Esophagus muscularis mucosa (tissue), 4 donors: ENCODE data around the gene FGFRL1. TPM values are rescaled to one million over a fixed set of nuclear protein-coding genes. Genes with fewer than 3 reads are reported as not detected.

Experiments used
- DNase-seq: peaks from one replicate; pipeline ENCODE4 v3.0.0-alpha.2; 2017; ENCODE audit errors: extremely low spot score
- H3K27ac ChIP-seq, 4 donors: fragments of 200-600 bp; sonication (generic); replicated peaks in 1 of 4; 1 replicate in 3 of 4; 2 replicates in 1 of 4; pipeline ENCODE4 v1.5.1; 2016 to 2019; ENCODE audit warnings: mild to moderate bottlenecking in 1 of 4
- H3K27me3 ChIP-seq, 4 donors: fragments of 200-600 bp; sonication (generic); one replicate each; pipeline versions ENCODE4 v1.5.1 to v1.6.0; 2016 to 2019
- H3K36me3 ChIP-seq, 4 donors: fragments of 200-600 bp; sonication (generic); one replicate each; pipeline ENCODE4 v1.5.1; 2016 to 2019
- H3K4me1 ChIP-seq, 4 donors: fragments of 200-600 bp; sonication (generic); one replicate each; pipeline ENCODE4 v1.5.1; 2016 to 2019
- H3K4me3 ChIP-seq, 4 donors: fragments of 200-600 bp; sonication (generic); 1 replicate in 2 of 4; 2 replicates in 2 of 4; pipeline ENCODE4 v1.5.1; 2016 to 2019; ENCODE audit warnings: mild to moderate bottlenecking in 4 of 4, moderate library complexity in 1 of 4
- H3K9me3 ChIP-seq, 4 donors: fragments of 200-600 bp; sonication (generic); 1 replicate in 3 of 4; 2 replicates in 1 of 4; pipeline ENCODE4 v1.5.1; 2016 to 2019
- EP300 ChIP-seq: sonication (generic); formaldehyde crosslinking; IDR thresholded peaks from one replicate; pipeline ENCODE4 v1.6.1; 2017; ENCODE audit warnings: antibody characterized with exemption
- POLR2A ChIP-seq: fragments of 450-650 bp; IDR thresholded peaks from one replicate; pipeline ENCODE4 v1.6.1; 2017; ENCODE audit warnings: antibody characterized with exemption, moderate library complexity, mild to moderate bottlenecking, low read depth
- POLR2AphosphoS5 ChIP-seq, 2 donors: sonication (generic); formaldehyde crosslinking; IDR thresholded peaks; one replicate each; pipeline ENCODE4 v1.6.1; 2017; ENCODE audit warnings: antibody characterized with exemption in 2 of 2
- WGBS: methylation state at CpG from one replicate; pipeline ENCODE4 v1.1.5; 2018; 5-methylcytosine and 5-hydroxymethylcytosine counted together
- intact Hi-C: fragments of 100-400 bp; cut with DNase I; formaldehyde crosslinking; loops from one replicate; pipeline ENCODE4 v1.15.1; 2023
- total RNA-seq, 4 donors: library from RNA; depleted of rRNA; stranded (reverse); fragments of >200 nt; gene quantifications; one replicate each; pipeline versions ENCODE4 v1.1.0 to v1.2.1, GENCODE V29; 2016
- TF ChIP-seq, protein P1 (sequence below), 3 experiments: fragments of 200-600 bp in 2 of 3; fragments of 450-650 bp in 1 of 3; sonication (generic) in 2 of 3; IDR thresholded peaks; one replicate each; pipeline ENCODE4 v1.5.1; 2017 to 2019; ENCODE audit warnings: antibody characterized with exemption in 3 of 3, mild to moderate bottlenecking in 2 of 3, moderate library complexity in 1 of 3

FGFRL1 gene
- total RNA-seq, 4 donors from 2014 or later = 22.0 to 54.2 (median 32.5) TPM

DNA sequence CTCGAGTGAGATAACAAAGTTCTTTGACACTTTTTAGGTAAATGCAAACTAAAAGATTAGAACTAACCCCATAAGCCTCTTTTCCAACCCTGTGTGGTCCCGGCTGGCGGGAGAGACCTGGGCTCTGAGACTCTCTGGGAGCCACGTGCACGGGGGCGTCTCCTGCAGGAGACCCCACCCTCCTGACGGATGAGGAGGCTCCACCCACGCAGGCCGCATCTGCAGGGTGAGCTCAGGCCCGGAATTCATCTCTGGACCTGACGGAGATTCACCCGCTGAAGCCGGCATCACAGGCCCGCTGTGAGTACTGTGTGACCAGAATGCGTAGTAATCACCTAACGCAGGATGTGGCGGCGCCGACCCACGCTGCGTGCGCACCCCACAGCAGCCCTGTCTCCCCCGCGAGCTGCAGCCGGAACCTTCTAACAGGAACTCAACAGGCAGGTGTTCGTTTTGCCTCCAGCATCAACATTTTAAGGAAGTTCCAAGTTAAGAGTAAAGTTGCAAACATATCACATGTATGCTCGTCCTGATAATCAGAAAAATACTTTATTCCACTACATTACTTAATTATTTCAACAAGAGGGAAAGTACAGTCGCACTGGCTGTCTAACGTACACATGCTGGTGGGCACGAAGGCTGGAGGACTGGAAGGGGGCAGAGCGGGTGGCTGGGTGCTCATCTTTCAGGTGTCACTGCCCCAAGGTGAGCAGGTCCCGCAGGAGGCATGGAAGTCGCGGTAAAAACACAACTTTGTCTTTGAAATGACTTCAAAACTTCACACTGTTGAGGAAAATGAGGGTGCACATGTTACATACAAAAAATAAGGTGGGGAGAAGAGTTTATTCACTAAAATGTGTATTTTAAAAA, 44.5 kb downstream of the FGFRL1 start:
- H3K4me3 ChIP-seq = no peak overlapping the region
- 73% methylated on average over 11 of the region's 34 CpGs for WGBS
- peaks cover 3 to 18% (median 16%) of the 10 kb centered on the region in 4 donors for H3K4me1 ChIP-seq
- no peaks in the 10 kb centered on the region for H3K36me3 ChIP-seq
- TF ChIP-seq, protein P1, sequence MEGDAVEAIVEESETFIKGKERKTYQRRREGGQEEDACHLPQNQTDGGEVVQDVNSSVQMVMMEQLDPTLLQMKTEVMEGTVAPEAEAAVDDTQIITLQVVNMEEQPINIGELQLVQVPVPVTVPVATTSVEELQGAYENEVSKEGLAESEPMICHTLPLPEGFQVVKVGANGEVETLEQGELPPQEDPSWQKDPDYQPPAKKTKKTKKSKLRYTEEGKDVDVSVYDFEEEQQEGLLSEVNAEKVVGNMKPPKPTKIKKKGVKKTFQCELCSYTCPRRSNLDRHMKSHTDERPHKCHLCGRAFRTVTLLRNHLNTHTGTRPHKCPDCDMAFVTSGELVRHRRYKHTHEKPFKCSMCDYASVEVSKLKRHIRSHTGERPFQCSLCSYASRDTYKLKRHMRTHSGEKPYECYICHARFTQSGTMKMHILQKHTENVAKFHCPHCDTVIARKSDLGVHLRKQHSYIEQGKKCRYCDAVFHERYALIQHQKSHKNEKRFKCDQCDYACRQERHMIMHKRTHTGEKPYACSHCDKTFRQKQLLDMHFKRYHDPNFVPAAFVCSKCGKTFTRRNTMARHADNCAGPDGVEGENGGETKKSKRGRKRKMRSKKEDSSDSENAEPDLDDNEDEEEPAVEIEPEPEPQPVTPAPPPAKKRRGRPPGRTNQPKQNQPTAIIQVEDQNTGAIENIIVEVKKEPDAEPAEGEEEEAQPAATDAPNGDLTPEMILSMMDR (IDR thresholded peaks at IDR 0.05) = no peak
- TF ChIP-seq POLR2AphosphoS5 (IDR thresholded peaks at IDR 0.05) (no peak), POLR2A (no peak), EP300 (no peak)
- peaks cover 0 to 91% (median 33%) of the 10 kb centered on the region in 4 donors for H3K27me3 ChIP-seq
- H3K27ac ChIP-seq = no peak overlapping the region
- no peak for DNase-seq
- H3K9me3 ChIP-seq = no peaks in the 10 kb centered on the region
- intact Hi-C loops = no loop called here

DNA sequence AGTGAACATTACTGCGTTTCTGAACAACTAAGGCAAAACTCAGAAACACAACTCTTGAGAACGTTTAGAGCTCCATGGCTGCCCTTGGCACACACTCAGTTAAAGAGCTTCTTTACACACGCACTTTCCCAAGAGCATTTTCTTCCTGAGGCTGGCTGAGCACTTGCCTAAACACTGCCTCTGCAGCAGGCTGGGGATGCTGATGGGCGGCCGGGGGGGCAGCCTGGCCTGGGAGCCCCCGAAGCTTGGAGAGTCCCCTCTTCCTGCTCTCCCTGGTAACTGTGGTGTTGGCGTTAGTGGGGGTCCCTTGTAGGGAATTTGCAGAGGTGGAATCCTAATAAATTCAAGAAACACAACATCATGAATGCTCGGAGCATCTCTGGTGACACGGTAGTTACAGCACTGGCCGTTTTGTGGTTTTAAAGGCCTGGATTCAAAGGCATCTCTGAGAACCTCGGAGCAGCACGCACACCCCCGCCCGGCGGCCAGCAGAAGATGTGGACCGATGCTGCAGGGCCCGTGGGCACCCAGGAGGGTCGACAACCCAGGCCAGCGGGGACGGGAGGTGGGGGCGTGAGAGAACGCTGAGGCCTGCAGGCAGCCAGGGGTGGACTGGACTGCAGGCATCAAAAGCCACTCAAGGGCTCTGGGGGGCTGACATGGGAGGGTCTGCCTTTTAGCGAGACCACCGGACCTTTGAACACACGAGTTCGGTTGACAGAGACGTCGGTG, 45.4 kb downstream of the FGFRL1 start:
- Histone ChIP-seq H3K36me3 (no peaks in the 10 kb centered on the region), H3K27ac (no peak overlapping the region), H3K4me3 (no peak overlapping the region), H3K27me3 (peaks cover 0 to 92% (median 27%) of the 10 kb centered on the region in 4 donors), H3K9me3 (no peaks in the 10 kb centered on the region), H3K4me1 (peaks cover 3 to 18% (median 16%) of the 10 kb centered on the region in 4 donors)
- WGBS = 80% methylated on average over 28 of the region's 28 CpGs
- no peak for DNase-seq
- TF ChIP-seq POLR2A (no peak), EP300 (no peak), POLR2AphosphoS5 (IDR thresholded peaks at IDR 0.05) (no peak)
- TF ChIP-seq, protein P1 (IDR thresholded peaks at IDR 0.05) = no peak
- intact Hi-C loops = no loop called here

DNA sequence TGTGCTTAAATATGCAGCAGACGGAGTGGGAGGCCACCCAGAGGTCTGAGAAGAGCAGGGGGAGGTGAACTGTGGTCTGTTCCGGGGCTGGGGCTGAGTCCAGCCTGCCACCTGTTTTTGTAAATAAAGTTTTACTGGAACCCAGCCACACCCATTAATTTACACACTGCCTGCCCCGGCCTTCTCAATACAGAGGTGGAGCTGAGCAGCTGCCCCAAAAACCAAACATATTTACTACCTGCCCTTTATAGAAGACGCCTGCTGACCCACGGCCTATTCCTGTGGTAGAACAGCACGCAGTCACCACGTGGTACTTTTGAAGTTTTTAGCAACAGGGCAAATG, 45.9 kb downstream of the FGFRL1 start:
- WGBS = 82% methylated on average over 7 of the region's 7 CpGs
- no peak for DNase-seq
- Histone ChIP-seq H3K27me3 (peaks cover 0 to 88% (median 22%) of the 10 kb centered on the region in 4 donors), H3K4me1 (peaks cover 3 to 18% (median 16%) of the 10 kb centered on the region in 4 donors), H3K36me3 (no peaks in the 10 kb centered on the region), H3K4me3 (no peak overlapping the region), H3K9me3 (no peaks in the 10 kb centered on the region), H3K27ac (no peak overlapping the region)
- TF ChIP-seq EP300 (no peak), POLR2A (no peak), POLR2AphosphoS5 (IDR thresholded peaks at IDR 0.05) (no peak)
- TF ChIP-seq, protein P1 (IDR thresholded peaks at IDR 0.05) = no peak
- intact Hi-C loops = no loop called here

DNA sequence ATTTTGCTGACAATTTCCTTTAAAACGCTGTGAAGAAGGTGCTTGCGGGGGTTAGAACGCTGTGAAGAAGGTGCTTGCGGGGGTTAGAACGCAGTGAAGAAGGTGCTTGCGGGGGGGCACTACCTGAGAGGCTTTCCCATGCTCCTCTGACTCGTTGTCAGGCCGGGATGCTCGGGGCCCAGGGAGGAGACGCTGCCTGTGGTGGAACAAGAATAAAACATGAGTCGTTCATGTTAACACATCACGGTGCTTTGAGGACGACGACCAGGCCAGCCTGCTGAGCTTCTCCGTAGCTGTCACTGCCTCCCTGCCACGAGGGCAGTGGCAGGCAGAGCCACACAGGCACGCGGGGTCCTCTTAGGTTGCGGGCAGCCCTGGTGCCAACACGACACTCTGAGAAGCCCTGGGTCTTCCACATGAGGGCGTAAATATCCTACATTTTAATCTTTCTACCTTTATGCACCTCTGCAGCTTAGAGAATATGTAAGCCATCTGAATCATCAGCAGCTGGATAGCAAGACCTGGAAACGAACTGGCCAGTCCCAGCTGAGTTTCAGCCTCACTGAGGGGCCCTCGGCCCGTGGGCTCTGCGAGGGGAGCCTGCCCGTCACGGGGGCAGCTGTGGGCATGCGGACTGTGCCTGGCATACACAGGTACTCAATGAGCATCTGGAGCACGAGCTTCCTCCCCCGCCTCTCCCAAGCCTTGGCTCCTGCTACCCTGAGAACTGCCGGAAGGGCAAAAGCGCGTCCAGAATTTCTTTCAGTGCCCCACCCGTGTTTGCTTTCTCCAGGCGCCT, 47.0 kb downstream of the FGFRL1 start:
- Histone ChIP-seq H3K9me3 (no peaks in the 10 kb centered on the region), H3K27ac (no peak overlapping the region), H3K4me1 (peaks cover 3 to 11% (median 10%) of the 10 kb centered on the region in 4 donors), H3K36me3 (no peaks in the 10 kb centered on the region), H3K27me3 (peaks cover 0 to 78% (median 15%) of the 10 kb centered on the region in 4 donors), H3K4me3 (no peak overlapping the region)
- intact Hi-C loops = no loop called here
- TF ChIP-seq POLR2A (no peak), EP300 (no peak), POLR2AphosphoS5 (IDR thresholded peaks at IDR 0.05) (no peak)
- TF ChIP-seq, protein P1 (IDR thresholded peaks at IDR 0.05) = no peak
- WGBS = 51% methylated on average over 19 of the region's 35 CpGs
- DNase-seq = no peak
